Endothelial cell of umbilical vein (primary cell): ENCODE measurements around the gene PAOX.

Experiments
- CTCF ChIP-seq, 2 donors: IDR thresholded peaks; 1 replicate in 1 of 2; 2 replicates in 1 of 2; pipeline ENCODE4 v1.5.1; 2011; ENCODE audit warnings: low read length in 2 of 2, mild to moderate bottlenecking in 2 of 2, moderate library complexity in 2 of 2, control low read depth in 1 of 2, inconsistent platforms in 1 of 2, low read depth in 1 of 2; ENCODE audit not compliant: insufficient read depth in 1 of 2; ENCODE audit errors: extremely low read depth in 1 of 2
- MAX ChIP-seq: IDR thresholded peaks from 2 replicates; pipeline ENCODE4 v1.6.1; 2011; ENCODE audit not compliant: insufficient read depth, insufficient read length
- POLR2A ChIP-seq: IDR thresholded peaks from 2 replicates; pipeline ENCODE4 v1.6.1; 2012; ENCODE audit warnings: low read depth, mild to moderate bottlenecking, control low read depth, low read length

GRCh38 chr10:133358162-133358924 lies 20.7 kb upstream of the PAOX start:
- no peak for TF ChIP-seq POLR2A
- TF ChIP-seq CTCF (IDR thresholded peaks at IDR 0.05; ENCODE audit: extremely low read depth in 1 of 2, insufficient read depth in 1 of 2, low read depth in 1 of 2, low read length in 2 of 2) = no peak
- no peak for TF ChIP-seq MAX
